HepG2 (cell line): ENCODE results near the gene HOXD3. TPM values are rescaled to one million over a fixed set of nuclear protein-coding genes. Genes with fewer than 3 reads are reported as not detected.

Experiments
- ATAC-seq: fragments of 200-7000 bp; cut with Tn5 transposase; 3 replicates; pipeline ENCODE4 v1.9.1; 2020; ENCODE audit warnings: mild to moderate bottlenecking, moderate library complexity
- BruUV-seq: library from RNA; stranded (reverse); fragments of 400-500 nt; replicated peaks from 2 replicates; lab custom pipeline; 2021; lab: Mats Ljungman, UMichigan
- CTCF ChIA-PET: fragments of 300-600 bp; formaldehyde crosslinking; extraction: SDS; loops from one replicate; lab custom pipeline; 2021; ENCODE audit warnings: low total read pairs, inconsistent platforms, low intra/inter-chr PET ratio; lab: Yijun Ruan, JAX
- POLR2A ChIA-PET: fragments of 350-600 bp; sonication (Branson Sonifier 250); formaldehyde crosslinking; loops from one replicate; lab custom pipeline; 2020; ENCODE audit warnings: antibody characterized with exemption, inconsistent platforms; lab: Yijun Ruan, JAX
- DNase-seq: peaks from one replicate; pipeline ENCODE4 v3.0.0-alpha.2; 2015; ENCODE audit warnings: low spot score
- FAIRE-seq: peaks from 3 replicates; lab custom pipeline; 2011; peaks lifted over from hg19 to GRCh38; lab: Jason Lieb, UNC
- H2AFZ ChIP-seq: one replicate; pipeline ENCODE4 v1.6.1; 2011; ENCODE audit warnings: low read length, inconsistent platforms
- H3K27ac ChIP-seq: fragments of 300-600 bp; 3 replicates; pipeline ENCODE4 v1.8.0; 2011; ENCODE audit warnings: mixed run types, mild to moderate bottlenecking, mixed read lengths, low read length, inconsistent platforms; ENCODE audit not compliant: insufficient read depth; ENCODE audit errors: extremely low read length
- H3K27me3 ChIP-seq, 2 experiments: fragments of 200-600 bp in 1 of 2; 2 replicates in 1 of 2; 3 replicates in 1 of 2; pipeline versions ENCODE4 v1.6.0 to v1.8.0; 2011; ENCODE audit warnings: low read length in 2 of 2, mild to moderate bottlenecking in 2 of 2, moderate library complexity in 2 of 2, inconsistent platforms in 1 of 2; ENCODE audit not compliant: insufficient read depth in 2 of 2, control insufficient read depth in 1 of 2
- H3K36me3 ChIP-seq, 2 experiments: fragments of 200-600 bp in 1 of 2; replicated peaks in 1 of 2; 2 replicates in 1 of 2; 3 replicates in 1 of 2; pipeline versions ENCODE4 v1.5.1 to v1.8.0; 2011; ENCODE audit warnings: low read length in 2 of 2, inconsistent platforms in 1 of 2; ENCODE audit not compliant: insufficient read depth in 2 of 2, control insufficient read depth in 1 of 2
- H3K4me1 ChIP-seq: 2 replicates; pipeline ENCODE4 v1.5.1; 2012; ENCODE audit warnings: low read length, inconsistent platforms; ENCODE audit not compliant: insufficient read depth
- H3K4me2 ChIP-seq: 2 replicates; pipeline ENCODE4 v1.6.0; 2011; ENCODE audit warnings: low read depth, low read length, inconsistent platforms
- H3K4me3 ChIP-seq, 3 experiments: fragments of 200-600 bp in 1 of 3; sonication (generic), shearing (Covaris generic) in 1 of 3; replicated peaks in 1 of 3; 2 replicates each; pipeline ENCODE4 v1.5.1; 2011 to 2016; ENCODE audit warnings: low read length in 3 of 3, inconsistent platforms in 2 of 3, low read depth in 2 of 3, mild to moderate bottlenecking in 2 of 3, control low read depth in 1 of 3, mixed read lengths in 1 of 3; ENCODE audit not compliant: insufficient read depth in 1 of 3
- H3K79me2 ChIP-seq: one replicate; pipeline ENCODE4 v1.6.1; 2011; ENCODE audit warnings: low read length, inconsistent platforms; ENCODE audit not compliant: insufficient read depth
- H3K9ac ChIP-seq: 2 replicates; pipeline ENCODE4 v1.6.0; 2011; ENCODE audit warnings: mild to moderate bottlenecking, low read depth, low read length, inconsistent platforms; ENCODE audit not compliant: insufficient read depth
- H3K9me3 ChIP-seq: 2 replicates; pipeline ENCODE4 v1.5.1; 2012; ENCODE audit warnings: mild to moderate bottlenecking, low read length
- H4K20me1 ChIP-seq: 2 replicates; pipeline ENCODE4 v1.6.0; 2011; ENCODE audit warnings: inconsistent platforms, mild to moderate bottlenecking, low read length, moderate library complexity; ENCODE audit not compliant: insufficient read depth
- DZIP1 ChIP-seq: sonication (generic); formaldehyde crosslinking; IDR thresholded peaks from 2 replicates; pipeline ENCODE4 v1.5.0; 2020; ENCODE audit warnings: mild to moderate bottlenecking, missing genetic modification reagents
- EED ChIP-seq: sonication (generic); formaldehyde crosslinking; IDR thresholded peaks from 2 replicates; pipeline ENCODE4 v1.5.0; 2020; ENCODE audit warnings: mild to moderate bottlenecking, missing genetic modification reagents
- HDAC6 ChIP-seq: fragments of 200-600 bp; sonication (generic); IDR thresholded peaks from 2 replicates; pipeline ENCODE4 v1.7.0; 2017; ENCODE audit warnings: mild to moderate bottlenecking, antibody characterized with exemption, low read length, low read depth
- HES4 ChIP-seq: sonication (generic); formaldehyde crosslinking; IDR thresholded peaks from 2 replicates; pipeline ENCODE4 v1.9.0; 2021; ENCODE audit warnings: mild to moderate bottlenecking, missing genetic modification reagents, borderline replicate concordance
- HOXA9 ChIP-seq: sonication (generic); formaldehyde crosslinking; IDR thresholded peaks from 2 replicates; pipeline ENCODE4 v1.8.1; 2022; ENCODE audit warnings: missing genetic modification reagents, mild to moderate bottlenecking, moderate library complexity, borderline replicate concordance
- KAT2B ChIP-seq: fragments of 150-350 bp; IDR thresholded peaks from 2 replicates; pipeline ENCODE4 v1.6.1; 2014; ENCODE audit warnings: low read depth, low read length, borderline replicate concordance
- KLF6 ChIP-seq: IDR thresholded peaks from 2 replicates; pipeline ENCODE4 v1.8.0; 2016; ENCODE audit warnings: missing biosample characterization, missing genetic modification reagents
- NCOA5 ChIP-seq: sonication (generic); formaldehyde crosslinking; IDR thresholded peaks from 2 replicates; pipeline ENCODE4 v1.4.0; 2020; ENCODE audit warnings: missing genetic modification reagents
- SNAPC2 ChIP-seq: sonication (generic); formaldehyde crosslinking; IDR thresholded peaks from 2 replicates; pipeline ENCODE4 v1.8.1; 2022; ENCODE audit warnings: mild to moderate bottlenecking, missing genetic modification reagents
- STAT5B ChIP-seq: sonication (generic); formaldehyde crosslinking; IDR thresholded peaks from 2 replicates; pipeline ENCODE4 v1.4.0; 2020; ENCODE audit warnings: missing genetic modification reagents
- ZNF160 ChIP-seq: sonication (generic); formaldehyde crosslinking; IDR thresholded peaks from 2 replicates; pipeline ENCODE4 v1.8.0; 2022; ENCODE audit warnings: mild to moderate bottlenecking, inconsistent platforms, missing genetic modification reagents
- ZNF230 ChIP-seq: sonication (generic); formaldehyde crosslinking; IDR thresholded peaks from 2 replicates; pipeline ENCODE4 v1.4.0; 2020; ENCODE audit warnings: mild to moderate bottlenecking, missing genetic modification reagents
- ZNF468 ChIP-seq: sonication (generic); formaldehyde crosslinking; IDR thresholded peaks from 2 replicates; pipeline ENCODE4 v1.8.0; 2022; ENCODE audit warnings: mild to moderate bottlenecking, moderate library complexity, missing genetic modification reagents
- ZNF83 ChIP-seq: sonication (generic); formaldehyde crosslinking; IDR thresholded peaks from 2 replicates; pipeline ENCODE4 v1.4.0; 2020; ENCODE audit warnings: missing genetic modification reagents, mild to moderate bottlenecking, borderline replicate concordance
- ZSCAN20 ChIP-seq: sonication (generic); formaldehyde crosslinking; IDR thresholded peaks from 2 replicates; pipeline ENCODE4 v1.4.0; 2020; ENCODE audit warnings: missing genetic modification reagents, mild to moderate bottlenecking, borderline replicate concordance
- WGBS: methylation state at CpG from one replicate; pipeline ENCODE4 v1.1.6; 2017; ENCODE audit warnings: low lambda C conversion rate; 5-methylcytosine and 5-hydroxymethylcytosine counted together
- in situ Hi-C: cut with HindIII; loops from 2 replicates; pipeline ENCODE4 v1.10.0; 2017; ENCODE audit warnings: low pct_unique_long_range_greater_than_20kb; ENCODE audit not compliant: extremely low pct_ligation_motif_present
- intact Hi-C: fragments of 100-400 bp; cut with micrococcal nuclease; formaldehyde crosslinking; loops from one replicate; pipeline ENCODE4 v1.10.0; 2022; ENCODE audit not compliant: unreplicated experiment
- polyA plus RNA-seq, 8 experiments: library from polyadenylated mRNA; depleted of rRNA in 3 of 8; stranded (reverse) in 7 of 8; unstranded in 1 of 8; fragments of >200 nt; fragmentation: Illumina TruSeq in 4 of 8; extraction: Trizol in 4 of 8; gene quantifications; 2 replicates each; pipeline versions ENCODE4 v1.2.1 to v1.2.3, GENCODE V29; 2011 to 2016; ENCODE audit warnings: low read depth in 4 of 8, missing spikeins in 1 of 8, mixed read lengths in 1 of 8; ENCODE audit not compliant: insufficient read depth in 1 of 8
- total RNA-seq, 5 experiments: library from RNA; depleted of rRNA; stranded (reverse); fragments of >200 nt; fragmentation: Illumina TruSeq; extraction: Trizol; gene quantifications; 2 replicates each; pipeline ENCODE4 v1.2.3, GENCODE V29; 2016; ENCODE audit warnings: low read depth in 1 of 5
- TF ChIP-seq, protein P1 (sequence below): sonication (generic); formaldehyde crosslinking; IDR thresholded peaks from 2 replicates; pipeline ENCODE4 v1.8.1; 2022; ENCODE audit warnings: mild to moderate bottlenecking, missing genetic modification reagents
- TF ChIP-seq, protein P2 (sequence below): sonication (generic); formaldehyde crosslinking; IDR thresholded peaks from 2 replicates; pipeline ENCODE4 v1.8.1; 2023; ENCODE audit warnings: mild to moderate bottlenecking, inconsistent platforms, moderate library complexity, missing genetic modification reagents, borderline replicate concordance
- TF ChIP-seq, protein P3 (sequence below): sonication (generic); formaldehyde crosslinking; IDR thresholded peaks from 2 replicates; pipeline ENCODE4 v1.5.0; 2020; ENCODE audit warnings: mild to moderate bottlenecking, missing genetic modification reagents

The HOXD3 gene
- total and polyA plus RNA-seq, 2 of the 13 experiments (the other 11 are each of a cell fraction or from before 2014, with no cell fraction given): 0.05 to 0.09 TPM

GRCh38 chr2:176163672-176164056, 6.6 kb downstream of the HOXD3 start:
- 11% methylated on average over 12 of the region's 12 CpGs for WGBS
- peaks cover 17 to 93% of the 10 kb centered on the region in 2 experiments for H3K27me3 ChIP-seq
- H3K27ac ChIP-seq: no peak overlapping the region
- H3K36me3 ChIP-seq: no peaks in the 10 kb centered on the region
- ChIA-PET POLR2A (no interaction called here), CTCF (no interaction called here)
- no peaks in the 10 kb centered on the region for H3K79me2 ChIP-seq
- no peak overlapping the region for H2AFZ ChIP-seq
- TF ChIP-seq NCOA5 (CRISPR knock-in tag): no peak
- TF ChIP-seq DZIP1 (CRISPR knock-in tag): no peak
- TF ChIP-seq, protein P1, sequence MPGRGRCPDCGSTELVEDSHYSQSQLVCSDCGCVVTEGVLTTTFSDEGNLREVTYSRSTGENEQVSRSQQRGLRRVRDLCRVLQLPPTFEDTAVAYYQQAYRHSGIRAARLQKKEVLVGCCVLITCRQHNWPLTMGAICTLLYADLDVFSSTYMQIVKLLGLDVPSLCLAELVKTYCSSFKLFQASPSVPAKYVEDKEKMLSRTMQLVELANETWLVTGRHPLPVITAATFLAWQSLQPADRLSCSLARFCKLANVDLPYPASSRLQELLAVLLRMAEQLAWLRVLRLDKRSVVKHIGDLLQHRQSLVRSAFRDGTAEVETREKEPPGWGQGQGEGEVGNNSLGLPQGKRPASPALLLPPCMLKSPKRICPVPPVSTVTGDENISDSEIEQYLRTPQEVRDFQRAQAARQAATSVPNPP (CRISPR knock-in tag): no peak
- TF ChIP-seq ZNF160 (CRISPR knock-in tag): no peak
- TF ChIP-seq KLF6 (CRISPR knock-in tag): no peak
- no peak for TF ChIP-seq KAT2B
- TF ChIP-seq, protein P2, sequence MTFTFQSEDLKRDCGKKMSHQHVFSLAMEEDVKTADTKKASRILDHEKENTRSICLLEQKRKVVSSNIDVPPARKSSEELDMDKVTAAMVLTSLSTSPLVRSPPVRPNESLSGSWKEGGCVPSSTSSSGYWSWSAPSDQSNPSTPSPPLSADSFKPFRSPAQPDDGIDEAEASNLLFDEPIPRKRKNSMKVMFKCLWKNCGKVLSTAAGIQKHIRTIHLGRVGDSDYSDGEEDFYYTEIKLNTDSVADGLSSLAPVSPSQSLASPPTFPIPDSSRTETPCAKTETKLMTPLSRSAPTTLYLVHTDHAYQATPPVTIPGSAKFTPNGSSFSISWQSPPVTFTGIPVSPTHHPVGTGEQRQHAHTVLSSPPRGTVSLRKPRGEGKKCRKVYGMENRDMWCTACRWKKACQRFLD (CRISPR knock-in tag): no peak
- no peak for TF ChIP-seq SNAPC2
- no peak for TF ChIP-seq STAT5B (CRISPR knock-in tag)
- TF ChIP-seq, protein P3, sequence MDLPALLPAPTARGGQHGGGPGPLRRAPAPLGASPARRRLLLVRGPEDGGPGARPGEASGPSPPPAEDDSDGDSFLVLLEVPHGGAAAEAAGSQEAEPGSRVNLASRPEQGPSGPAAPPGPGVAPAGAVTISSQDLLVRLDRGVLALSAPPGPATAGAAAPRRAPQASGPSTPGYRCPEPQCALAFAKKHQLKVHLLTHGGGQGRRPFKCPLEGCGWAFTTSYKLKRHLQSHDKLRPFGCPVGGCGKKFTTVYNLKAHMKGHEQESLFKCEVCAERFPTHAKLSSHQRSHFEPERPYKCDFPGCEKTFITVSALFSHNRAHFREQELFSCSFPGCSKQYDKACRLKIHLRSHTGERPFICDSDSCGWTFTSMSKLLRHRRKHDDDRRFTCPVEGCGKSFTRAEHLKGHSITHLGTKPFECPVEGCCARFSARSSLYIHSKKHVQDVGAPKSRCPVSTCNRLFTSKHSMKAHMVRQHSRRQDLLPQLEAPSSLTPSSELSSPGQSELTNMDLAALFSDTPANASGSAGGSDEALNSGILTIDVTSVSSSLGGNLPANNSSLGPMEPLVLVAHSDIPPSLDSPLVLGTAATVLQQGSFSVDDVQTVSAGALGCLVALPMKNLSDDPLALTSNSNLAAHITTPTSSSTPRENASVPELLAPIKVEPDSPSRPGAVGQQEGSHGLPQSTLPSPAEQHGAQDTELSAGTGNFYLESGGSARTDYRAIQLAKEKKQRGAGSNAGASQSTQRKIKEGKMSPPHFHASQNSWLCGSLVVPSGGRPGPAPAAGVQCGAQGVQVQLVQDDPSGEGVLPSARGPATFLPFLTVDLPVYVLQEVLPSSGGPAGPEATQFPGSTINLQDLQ (CRISPR knock-in tag): no peak
- no peak for TF ChIP-seq HES4
- TF ChIP-seq ZNF468 (CRISPR knock-in tag): no peak
- no peak for TF ChIP-seq ZSCAN20 (CRISPR knock-in tag)
- TF ChIP-seq HDAC6: no peak
- TF ChIP-seq HOXA9 (CRISPR knock-in tag): no peak
- no peak for TF ChIP-seq ZNF230 (CRISPR knock-in tag)
- TF ChIP-seq EED (CRISPR knock-in tag): no peak
- no peak for TF ChIP-seq ZNF83 (CRISPR knock-in tag)
- no peak overlapping the region for H3K4me3 ChIP-seq
- no peak overlapping the region for H3K9ac ChIP-seq
- intact Hi-C loops: no loop called here
- peaks cover 34% of the 10 kb centered on the region for H3K4me1 ChIP-seq
- H3K4me2 ChIP-seq: no peak overlapping the region
- BruUV-seq: no TSS peak
- H3K9me3 ChIP-seq: no peaks in the 10 kb centered on the region
- DNase-seq (no peak), ATAC-seq (no peak), FAIRE-seq (no peak)
- in situ Hi-C loops: no loop called here
- no peaks in the 10 kb centered on the region for H4K20me1 ChIP-seq
